Measurements from ENCODE around the gene NISCH. TPM values are rescaled to one million over a fixed set of nuclear protein-coding genes. Genes with fewer than 3 reads are reported as not detected.

NISCH gene
- total and polyA plus RNA-seq, 2 experiments from 2014 or later = 58.9 to 74.5 TPM

DNA sequence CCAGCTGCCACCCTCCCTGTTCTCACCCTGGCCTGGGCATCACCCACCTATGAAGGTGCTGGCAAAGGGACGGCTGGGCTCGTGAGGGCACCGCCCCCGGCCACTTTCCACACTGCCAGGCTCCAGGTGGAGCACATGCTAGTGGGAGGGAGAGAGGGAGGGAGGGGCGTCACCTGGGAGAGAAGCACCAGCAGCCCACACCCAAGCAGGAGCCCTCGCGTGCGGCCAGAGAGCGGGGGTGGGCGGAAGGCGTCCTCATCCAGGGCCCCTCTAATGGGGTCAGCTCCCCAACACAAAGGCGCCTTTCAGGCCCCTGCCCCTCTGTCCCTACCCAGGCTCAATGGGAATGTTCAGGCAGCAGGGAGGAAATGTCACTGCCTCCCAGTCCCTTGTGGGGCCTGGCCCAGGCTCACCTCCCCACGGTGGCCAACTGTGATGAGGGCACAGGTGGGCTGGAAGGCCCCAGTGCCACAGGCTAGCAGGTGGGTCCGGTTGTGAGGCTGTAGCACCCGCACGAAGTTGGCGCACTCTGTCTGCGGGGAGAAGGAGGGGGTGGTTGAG is 13.6 kb upstream of the NISCH start:
- H3K4me2 ChIP-seq = no peak overlapping the region
- no peak for TF ChIP-seq EZH2phosphoT487 (IDR thresholded peaks at IDR 0.05; ENCODE audit: low read depth, severe bottlenecking, unreplicated experiment)
- no peak for TF ChIP-seq EZH2 (IDR thresholded peaks at IDR 0.05; ENCODE audit: borderline replicate concordance)
- TF ChIP-seq, protein P1, sequence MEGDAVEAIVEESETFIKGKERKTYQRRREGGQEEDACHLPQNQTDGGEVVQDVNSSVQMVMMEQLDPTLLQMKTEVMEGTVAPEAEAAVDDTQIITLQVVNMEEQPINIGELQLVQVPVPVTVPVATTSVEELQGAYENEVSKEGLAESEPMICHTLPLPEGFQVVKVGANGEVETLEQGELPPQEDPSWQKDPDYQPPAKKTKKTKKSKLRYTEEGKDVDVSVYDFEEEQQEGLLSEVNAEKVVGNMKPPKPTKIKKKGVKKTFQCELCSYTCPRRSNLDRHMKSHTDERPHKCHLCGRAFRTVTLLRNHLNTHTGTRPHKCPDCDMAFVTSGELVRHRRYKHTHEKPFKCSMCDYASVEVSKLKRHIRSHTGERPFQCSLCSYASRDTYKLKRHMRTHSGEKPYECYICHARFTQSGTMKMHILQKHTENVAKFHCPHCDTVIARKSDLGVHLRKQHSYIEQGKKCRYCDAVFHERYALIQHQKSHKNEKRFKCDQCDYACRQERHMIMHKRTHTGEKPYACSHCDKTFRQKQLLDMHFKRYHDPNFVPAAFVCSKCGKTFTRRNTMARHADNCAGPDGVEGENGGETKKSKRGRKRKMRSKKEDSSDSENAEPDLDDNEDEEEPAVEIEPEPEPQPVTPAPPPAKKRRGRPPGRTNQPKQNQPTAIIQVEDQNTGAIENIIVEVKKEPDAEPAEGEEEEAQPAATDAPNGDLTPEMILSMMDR (IDR thresholded peaks at IDR 0.05; ENCODE audit: poor library complexity) = no peak
- WGBS (ENCODE audit: low lambda C conversion rate, missing lambda C conversion rate) = 91% methylated on average over 16 of the region's 18 CpGs

DNA sequence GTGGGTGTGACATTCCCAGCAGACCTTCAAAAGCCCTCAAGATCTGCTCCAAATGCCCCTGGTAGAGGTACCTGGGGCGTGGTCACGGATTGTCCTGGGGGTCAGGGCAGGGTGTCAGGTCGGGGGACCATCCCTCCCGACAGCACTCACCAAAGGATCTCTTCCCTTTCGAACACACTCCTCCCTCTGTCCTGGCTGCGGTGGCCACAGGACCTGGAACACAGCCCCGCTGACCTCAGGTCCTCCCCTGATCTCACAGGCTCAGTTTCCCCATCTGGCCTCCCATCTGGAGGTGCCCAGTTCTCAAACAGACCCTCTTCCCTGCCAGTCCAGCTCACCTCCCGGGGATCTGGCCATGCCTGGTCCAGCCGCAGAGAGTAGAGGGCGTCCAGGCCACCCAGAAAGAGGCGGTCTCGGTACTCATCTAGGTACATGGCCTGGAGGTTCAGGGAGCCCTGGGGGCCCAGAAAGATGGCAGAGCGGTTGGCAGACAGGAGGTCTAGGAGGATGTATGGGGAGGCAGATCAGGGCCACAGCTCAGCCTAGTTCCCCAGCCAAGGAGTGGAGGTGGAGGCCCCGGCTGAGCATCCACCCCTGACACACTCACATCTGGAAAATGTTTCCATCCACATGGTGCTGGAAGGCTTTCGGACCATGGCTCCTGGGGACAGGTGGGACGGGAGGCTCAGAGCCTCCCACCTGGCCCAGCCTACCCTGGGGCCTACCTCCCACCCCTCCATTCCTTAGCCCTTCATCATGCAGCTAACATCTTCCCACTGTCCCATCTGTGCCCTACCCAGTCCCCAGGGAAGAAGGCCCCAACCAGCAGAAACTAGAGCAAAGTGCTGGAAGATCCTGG is 12.8 kb upstream of the NISCH start:
- H3K4me1 ChIP-seq (ENCODE audit: insufficient read depth) = no peaks in the 10 kb centered on the region
- H3K9me2 ChIP-seq (replicated peaks; ENCODE audit: insufficient read depth) = no peaks in the 10 kb centered on the region
- no peak overlapping the region for H3K27ac ChIP-seq
- no peaks in the 10 kb centered on the region for H3K9me3 ChIP-seq (ENCODE audit: low read depth)
- no peaks in the 10 kb centered on the region for H3K79me2 ChIP-seq
- no peaks in the 10 kb centered on the region for H3K27me3 ChIP-seq
- WGBS (ENCODE audit: low lambda C conversion rate, missing lambda C conversion rate) = 91% methylated on average over 16 of the region's 16 CpGs
- no peak for DNase-seq (ENCODE audit: low spot score)
- H2AFZ ChIP-seq = no peak overlapping the region
- no peaks in the 10 kb centered on the region for H4K20me1 ChIP-seq (ENCODE audit: insufficient read depth, poor library complexity, severe bottlenecking)
- H3K36me3 ChIP-seq (replicated peaks; ENCODE audit: insufficient read depth, low read depth) = no peaks in the 10 kb centered on the region
- TF ChIP-seq EZH2 (IDR thresholded peaks at IDR 0.05; ENCODE audit: borderline replicate concordance) (no peak), EZH2phosphoT487 (IDR thresholded peaks at IDR 0.05; ENCODE audit: low read depth, severe bottlenecking, unreplicated experiment) (no peak)
- TF ChIP-seq, protein P1 (IDR thresholded peaks at IDR 0.05; ENCODE audit: poor library complexity) = no peak
- H3K4me3 ChIP-seq = no peak overlapping the region
- no peak overlapping the region for H3K4me2 ChIP-seq

More for the DNA sequence above, 13.6 kb upstream of the NISCH start:
- Histone ChIP-seq H3K9me2 (replicated peaks; ENCODE audit: insufficient read depth) (no peaks in the 10 kb centered on the region), H4K20me1 (ENCODE audit: insufficient read depth, poor library complexity, severe bottlenecking) (no peaks in the 10 kb centered on the region), H3K79me2 (no peaks in the 10 kb centered on the region), H3K9me3 (ENCODE audit: low read depth) (no peaks in the 10 kb centered on the region), H3K36me3 (replicated peaks; ENCODE audit: insufficient read depth, low read depth) (no peaks in the 10 kb centered on the region), H2AFZ (no peak overlapping the region), H3K4me3 (no peak overlapping the region), H3K4me1 (ENCODE audit: insufficient read depth) (no peaks in the 10 kb centered on the region), H3K27me3 (no peaks in the 10 kb centered on the region), H3K27ac (no peak overlapping the region)
- peak; percentile 3 for DNase-seq (ENCODE audit: low spot score)

DNA sequence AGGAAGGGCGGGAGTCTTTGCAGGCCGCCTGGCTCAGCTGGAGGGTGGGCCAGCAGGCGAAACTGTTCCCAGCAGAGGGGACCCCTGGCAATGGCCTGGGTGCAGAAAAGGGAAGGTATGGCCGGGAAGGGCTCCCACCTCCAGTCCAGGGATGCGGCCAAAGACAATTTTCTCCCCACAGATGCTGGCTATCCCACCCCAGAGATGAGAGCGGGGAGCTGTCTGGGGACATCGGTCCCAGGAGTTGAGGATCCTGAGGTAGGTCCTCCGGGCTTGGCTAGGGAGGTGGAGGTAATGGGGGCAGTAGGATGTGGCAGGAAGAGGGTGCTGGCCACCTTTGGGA is 12.2 kb upstream of the NISCH start:
- no peak for DNase-seq (ENCODE audit: low spot score)
- WGBS (ENCODE audit: low lambda C conversion rate, missing lambda C conversion rate) = 84% methylated on average over 8 of the region's 8 CpGs

More for the DNA sequence above, 12.2 kb upstream of the NISCH start:
- no peak overlapping the region for H3K4me3 ChIP-seq
- no peaks in the 10 kb centered on the region for H4K20me1 ChIP-seq (ENCODE audit: insufficient read depth, poor library complexity, severe bottlenecking)
- H3K27me3 ChIP-seq = no peaks in the 10 kb centered on the region
- no peak for TF ChIP-seq EZH2phosphoT487 (IDR thresholded peaks at IDR 0.05; ENCODE audit: low read depth, severe bottlenecking, unreplicated experiment)
- no peak for TF ChIP-seq EZH2 (IDR thresholded peaks at IDR 0.05; ENCODE audit: borderline replicate concordance)
- TF ChIP-seq, protein P1 (IDR thresholded peaks at IDR 0.05; ENCODE audit: poor library complexity) = no peak
- H3K9me3 ChIP-seq (ENCODE audit: low read depth) = no peaks in the 10 kb centered on the region
- H3K4me2 ChIP-seq = no peak overlapping the region
- H3K9me2 ChIP-seq (replicated peaks; ENCODE audit: insufficient read depth) = no peaks in the 10 kb centered on the region
- no peaks in the 10 kb centered on the region for H3K4me1 ChIP-seq (ENCODE audit: insufficient read depth)
- no peak overlapping the region for H3K27ac ChIP-seq
- H3K36me3 ChIP-seq (replicated peaks; ENCODE audit: insufficient read depth, low read depth) = no peaks in the 10 kb centered on the region
- H3K79me2 ChIP-seq = no peaks in the 10 kb centered on the region
- no peak overlapping the region for H2AFZ ChIP-seq
